ENCODE data around the gene KDM6B.

The KDM6B gene

GRCh38 chr17:7881276-7882054, 47.4 kb downstream of the KDM6B start:
- H3K9me3 ChIP-seq (ENCODE audit: insufficient read depth, low read depth, low read length) = no peaks in the 10 kb centered on the region
- no peak overlapping the region for H3K27ac ChIP-seq (ENCODE audit: low read length)
- no peak overlapping the region for H3K9ac ChIP-seq (ENCODE audit: low read depth, low read length)
- H3K27me3 ChIP-seq (ENCODE audit: insufficient read depth, low read length) = peaks cover 11% of the 10 kb centered on the region; the same call in 1 of the 2 replicates
- peaks cover 7% of the 10 kb centered on the region; the same call in 1 of the 2 replicates for H3K4me1 ChIP-seq (ENCODE audit: insufficient read depth, low read length)
- H3K4me3 ChIP-seq (ENCODE audit: low read length) = no peak overlapping the region
- peaks cover 14% of the 10 kb centered on the region for H3K36me3 ChIP-seq (ENCODE audit: insufficient read depth, low read depth, low read length)

DNA sequence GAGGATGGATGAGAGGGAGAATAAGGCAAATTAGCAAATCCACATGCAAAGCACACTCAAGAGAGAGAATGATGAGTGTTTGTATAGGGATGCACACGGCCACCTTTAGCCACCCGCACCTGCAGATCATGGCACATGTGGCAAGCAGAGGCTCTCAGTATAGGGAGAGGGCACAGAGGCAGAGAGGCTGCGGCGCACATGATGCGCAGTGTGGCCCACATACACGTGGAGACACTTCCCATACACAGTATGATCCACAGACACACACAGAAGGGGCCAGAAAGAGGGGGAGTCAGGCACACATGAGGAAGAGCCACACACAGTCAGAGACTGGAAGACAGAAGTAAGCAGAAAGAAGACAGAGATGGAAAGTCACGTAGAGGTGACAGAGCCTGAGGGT, 48.1 kb downstream of the KDM6B start:
- peaks cover 14% of the 10 kb centered on the region for H3K36me3 ChIP-seq (ENCODE audit: insufficient read depth, low read depth, low read length)
- H3K4me3 ChIP-seq (ENCODE audit: low read length) = no peak overlapping the region

DNA sequence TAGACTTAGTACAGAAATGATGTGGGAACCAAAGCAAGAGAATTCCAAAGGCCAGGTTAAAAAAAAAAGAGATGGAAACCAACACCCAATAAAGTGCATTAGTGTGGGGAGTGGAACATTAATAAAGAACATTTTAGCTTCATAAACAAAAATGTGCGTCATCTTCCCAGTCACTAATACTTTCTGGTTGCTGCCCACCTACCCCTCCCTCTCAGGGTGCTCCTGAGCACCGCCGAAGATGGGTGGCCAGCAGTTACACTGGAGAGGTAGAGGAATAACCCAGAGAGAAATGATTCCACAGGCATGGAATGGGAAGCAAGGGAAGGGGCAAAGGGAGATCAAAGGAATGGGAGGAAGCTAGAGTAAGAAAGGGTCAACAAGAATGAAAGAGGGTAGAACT, 48.6 kb downstream of the KDM6B start:
- Histone ChIP-seq H3K9ac (ENCODE audit: low read depth, low read length) (no peak overlapping the region), H3K4me3 (ENCODE audit: low read length) (no peak overlapping the region), H3K36me3 (ENCODE audit: insufficient read depth, low read depth, low read length) (peaks cover 14% of the 10 kb centered on the region), H3K27ac (ENCODE audit: low read length) (no peak overlapping the region), H3K9me3 (ENCODE audit: insufficient read depth, low read depth, low read length) (no peaks in the 10 kb centered on the region), H3K27me3 (ENCODE audit: insufficient read depth, low read length) (peaks cover 20% of the 10 kb centered on the region; the same call in 1 of the 2 replicates), H3K4me1 (ENCODE audit: insufficient read depth, low read length) (peaks cover 15% of the 10 kb centered on the region; the same call in 1 of the 2 replicates)

More for the DNA sequence above, 48.1 kb downstream of the KDM6B start:
- no peaks in the 10 kb centered on the region for H3K9me3 ChIP-seq (ENCODE audit: insufficient read depth, low read depth, low read length)
- peaks cover 17% of the 10 kb centered on the region; the same call in 1 of the 2 replicates for H3K27me3 ChIP-seq (ENCODE audit: insufficient read depth, low read length)
- H3K9ac ChIP-seq (ENCODE audit: low read depth, low read length) = no peak overlapping the region
- no peak overlapping the region for H3K27ac ChIP-seq (ENCODE audit: low read length)
- peaks cover 12% of the 10 kb centered on the region; the same call in 1 of the 2 replicates for H3K4me1 ChIP-seq (ENCODE audit: insufficient read depth, low read length)

All from iPS-20b (cell line).